CD4-positive, alpha-beta T cell (primary cell): ENCODE data around the gene B3GLCT. TPM values are rescaled to one million over a fixed set of nuclear protein-coding genes. Genes with fewer than 3 reads are reported as not detected.
"Not testable (repeated sequence)": the region's sequence is repeated elsewhere in the genome, so short reads cannot be mapped to it uniquely, and the experiment has no call there.

Source experiments
- ATAC-seq: fragments of 200-7000 bp; cut with Tn5 transposase; one replicate; pipeline ENCODE4 v1.10.0; 2022; ENCODE audit warnings: mild to moderate bottlenecking; ENCODE audit not compliant: poor library complexity
- CTCF ChIA-PET: fragments of 350-600 bp; sonication (Branson Sonifier 250); formaldehyde crosslinking; loops from one replicate; lab custom pipeline; 2021; ENCODE audit warnings: antibody characterized with exemption, inconsistent platforms; lab: Charles Lee
- POLR2A ChIA-PET: fragments of 350-600 bp; sonication (Branson Sonifier 250); formaldehyde crosslinking; loops from one replicate; lab custom pipeline; 2021; ENCODE audit warnings: antibody characterized with exemption, inconsistent platforms; lab: Charles Lee
- DNase-seq, 14 experiments: peaks; one replicate each; pipeline ENCODE4 v3.0.0-alpha.2; 2013 to 2020; ENCODE audit warnings: mixed read lengths in 2 of 14
- H3K27ac ChIP-seq, 2 donors: one replicate each; pipeline versions ENCODE4 v1.5.1 to v1.7.0; 2013; ENCODE audit warnings: low read length in 2 of 2, low read depth in 1 of 2, mild to moderate bottlenecking in 1 of 2
- H3K27me3 ChIP-seq, 2 experiments: 1 replicate in 1 of 2; 2 replicates in 1 of 2; pipeline versions ENCODE4 v1.6.1 to v1.7.0; 2013; ENCODE audit warnings: low read length in 2 of 2, control low read depth in 1 of 2, mild to moderate bottlenecking in 1 of 2, moderate library complexity in 1 of 2; ENCODE audit not compliant: insufficient read depth in 2 of 2, control insufficient read depth in 1 of 2
- H3K36me3 ChIP-seq: one replicate; pipeline ENCODE4 v1.6.1; 2013; ENCODE audit warnings: low read length, control low read depth; ENCODE audit not compliant: insufficient read depth
- H3K4me1 ChIP-seq: one replicate; pipeline ENCODE4 v1.6.1; 2013; ENCODE audit warnings: low read length, control low read depth; ENCODE audit not compliant: insufficient read depth
- H3K4me3 ChIP-seq: one replicate; pipeline ENCODE4 v1.5.1; 2013; ENCODE audit warnings: mild to moderate bottlenecking, low read length, moderate library complexity
- H3K9me3 ChIP-seq, 2 experiments: 1 replicate in 1 of 2; 2 replicates in 1 of 2; pipeline versions ENCODE4 v1.6.1 to v1.7.0; 2013; ENCODE audit warnings: low read length in 2 of 2, mild to moderate bottlenecking in 2 of 2, control low read depth in 1 of 2, moderate library complexity in 1 of 2; ENCODE audit not compliant: control insufficient read depth in 1 of 2, insufficient read depth in 1 of 2
- H3K27ac Mint-ChIP-seq: one replicate; pipeline ENCODE4 v1.8.0; 2020; ENCODE audit warnings: mixed read lengths
- H3K27me3 Mint-ChIP-seq: one replicate; pipeline ENCODE4 v1.8.0; 2021; ENCODE audit warnings: mixed read lengths
- H3K36me3 Mint-ChIP-seq: one replicate; pipeline ENCODE4 v1.8.0; 2021; ENCODE audit warnings: low read depth, mixed read lengths
- H3K4me1 Mint-ChIP-seq: one replicate; pipeline ENCODE4 v1.8.0; 2021; ENCODE audit warnings: low read depth, mixed read lengths
- H3K4me3 Mint-ChIP-seq: one replicate; pipeline ENCODE4 v1.8.0; 2020; ENCODE audit warnings: mild to moderate bottlenecking, mixed read lengths
- H3K9me3 Mint-ChIP-seq: one replicate; pipeline ENCODE4 v1.8.0; 2020; ENCODE audit warnings: mixed read lengths
- intact Hi-C, 2 experiments: fragments of 100-400 bp; cut with DNase I in 1 of 2; cut with micrococcal nuclease in 1 of 2; formaldehyde crosslinking; loops; one replicate each; pipeline versions ENCODE4 v1.15.1 to v1.9.0; 2023 to 2025; cut with DNase I, micrococcal nuclease
- total RNA-seq, 174 experiments: library from RNA in 2 of 174; stranded (reverse) in 2 of 174; gene quantifications; one replicate each; pipeline ENCODE4 v1.2.3 and lab custom pipeline; 2021 to 2026
- TF ChIP-seq, protein P1 (sequence below): fragments of 200-600 bp; IDR thresholded peaks from one replicate; pipeline ENCODE4 v1.8.0; 2022; ENCODE audit warnings: antibody characterized with exemption, mild to moderate bottlenecking

The B3GLCT gene
- total RNA-seq, 2 experiments from 2014 or later: 3.2 to 3.7 TPM

DNA sequence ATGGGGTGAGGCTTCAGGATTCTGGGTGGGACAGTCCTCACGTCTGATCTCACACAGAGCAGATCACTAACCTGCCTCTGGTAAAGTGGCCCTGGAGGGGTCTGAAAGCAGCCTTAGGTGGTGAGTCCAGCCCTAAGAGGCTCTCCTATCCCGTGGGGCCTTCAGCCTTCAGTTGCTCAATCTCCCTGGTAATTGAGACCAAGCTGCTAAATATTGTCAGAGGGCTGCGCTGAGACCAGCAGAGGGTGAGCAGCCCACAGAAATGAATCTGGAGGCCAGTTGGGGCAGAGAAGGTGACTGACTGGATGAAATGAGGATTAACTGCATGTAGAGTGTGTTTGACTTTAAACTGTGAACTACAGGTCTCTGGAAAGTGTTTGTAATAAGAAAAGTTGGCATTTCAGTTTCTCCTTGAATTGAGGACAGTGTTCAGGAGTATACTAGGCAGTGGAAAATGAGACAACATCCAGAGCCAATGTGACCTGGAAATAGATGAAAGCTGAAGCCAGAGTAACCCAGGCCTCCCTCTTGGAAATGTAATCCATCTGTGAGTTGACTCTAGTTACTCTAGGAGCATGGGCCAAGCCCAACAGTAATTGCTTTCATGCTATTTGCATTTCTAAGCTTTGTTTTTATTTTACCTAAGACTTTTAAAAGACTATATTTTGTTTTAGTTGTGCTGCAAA lies 23.8 kb upstream of the B3GLCT start:
- H3K4me1 ChIP-seq: no peaks in the 10 kb centered on the region
- H3K27ac Mint-ChIP-seq: no peak overlapping the region
- no peak overlapping the region for H3K4me3 ChIP-seq
- H3K9me3 Mint-ChIP-seq: peaks cover 5% of the 10 kb centered on the region
- H3K27me3 Mint-ChIP-seq: peaks cover 16% of the 10 kb centered on the region
- H3K4me1 Mint-ChIP-seq: no peaks in the 10 kb centered on the region
- TF ChIP-seq, protein P1, sequence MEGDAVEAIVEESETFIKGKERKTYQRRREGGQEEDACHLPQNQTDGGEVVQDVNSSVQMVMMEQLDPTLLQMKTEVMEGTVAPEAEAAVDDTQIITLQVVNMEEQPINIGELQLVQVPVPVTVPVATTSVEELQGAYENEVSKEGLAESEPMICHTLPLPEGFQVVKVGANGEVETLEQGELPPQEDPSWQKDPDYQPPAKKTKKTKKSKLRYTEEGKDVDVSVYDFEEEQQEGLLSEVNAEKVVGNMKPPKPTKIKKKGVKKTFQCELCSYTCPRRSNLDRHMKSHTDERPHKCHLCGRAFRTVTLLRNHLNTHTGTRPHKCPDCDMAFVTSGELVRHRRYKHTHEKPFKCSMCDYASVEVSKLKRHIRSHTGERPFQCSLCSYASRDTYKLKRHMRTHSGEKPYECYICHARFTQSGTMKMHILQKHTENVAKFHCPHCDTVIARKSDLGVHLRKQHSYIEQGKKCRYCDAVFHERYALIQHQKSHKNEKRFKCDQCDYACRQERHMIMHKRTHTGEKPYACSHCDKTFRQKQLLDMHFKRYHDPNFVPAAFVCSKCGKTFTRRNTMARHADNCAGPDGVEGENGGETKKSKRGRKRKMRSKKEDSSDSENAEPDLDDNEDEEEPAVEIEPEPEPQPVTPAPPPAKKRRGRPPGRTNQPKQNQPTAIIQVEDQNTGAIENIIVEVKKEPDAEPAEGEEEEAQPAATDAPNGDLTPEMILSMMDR: no peak
- H3K27me3 ChIP-seq: peaks cover 0 to 4% of the 10 kb centered on the region in 2 experiments
- no peak for ATAC-seq
- CTCF ChIA-PET: interaction anchor here (0.6 kb wide), 1 partner anchor 1712 kb away, joined by 4 read pairs; no protein-coding TSS in a partner anchor
- POLR2A ChIA-PET: no interaction called here
- no peaks in the 10 kb centered on the region for H3K9me3 ChIP-seq
- intact Hi-C loops: no loop called here
- no peak for DNase-seq
- H3K27ac ChIP-seq: no peak overlapping the region
- no peak overlapping the region for H3K4me3 Mint-ChIP-seq
- H3K36me3 Mint-ChIP-seq: no peaks in the 10 kb centered on the region
- H3K36me3 ChIP-seq: no peaks in the 10 kb centered on the region

GRCh38 chr13:31177813-31178495 lies 21.8 kb upstream of the B3GLCT start:
- H3K36me3 ChIP-seq, CTCF ChIA-PET, DNase-seq, POLR2A ChIA-PET, H3K9me3 Mint-ChIP-seq, H3K4me3 ChIP-seq, H3K4me1 ChIP-seq, intact Hi-C loops, H3K4me1 Mint-ChIP-seq, H3K9me3 ChIP-seq, H3K27ac ChIP-seq, ATAC-seq, H3K27ac Mint-ChIP-seq, H3K36me3 Mint-ChIP-seq, H3K27me3 ChIP-seq, H3K4me3 Mint-ChIP-seq: not testable (repeated sequence)
- peaks cover 10% of the 10 kb centered on the region for H3K27me3 Mint-ChIP-seq

- POLR2A ChIA-PET: no interaction called here
- Mint-ChIP-seq H3K4me3 (no peak overlapping the region), H3K27ac (no peak overlapping the region)
Measured at GRCh38 chr13:31179241-31179640, 20.5 kb upstream of the B3GLCT start.

More at GRCh38 chr13:31179241-31179640, 20.5 kb upstream of the B3GLCT start:
- ATAC-seq (no peak), DNase-seq (no peak)
- no peaks in the 10 kb centered on the region for H3K27me3 ChIP-seq
- no peaks in the 10 kb centered on the region for H3K36me3 ChIP-seq
- Mint-ChIP-seq H3K9me3 (peaks cover 5% of the 10 kb centered on the region), H3K36me3 (no peaks in the 10 kb centered on the region), H3K4me1 (no peaks in the 10 kb centered on the region), H3K27me3 (no peaks in the 10 kb centered on the region)
- no peaks in the 10 kb centered on the region for H3K9me3 ChIP-seq
- CTCF ChIA-PET: no interaction called here
- intact Hi-C loops: no loop called here
- no peak overlapping the region for H3K27ac ChIP-seq
- TF ChIP-seq, protein P1: no peak
- no peak overlapping the region for H3K4me3 ChIP-seq
- H3K4me1 ChIP-seq: no peaks in the 10 kb centered on the region
